HG03095 (cell line): ENCODE measurements around the gene GAS7.

Source experiments
- ATAC-seq: cut with Tn5 transposase; IDR thresholded peaks from one replicate; pipeline ENCODE4 v1.9.1; 2021; ENCODE audit warnings: moderate library complexity; ENCODE audit not compliant: unreplicated experiment

The GAS7 gene

DNA sequence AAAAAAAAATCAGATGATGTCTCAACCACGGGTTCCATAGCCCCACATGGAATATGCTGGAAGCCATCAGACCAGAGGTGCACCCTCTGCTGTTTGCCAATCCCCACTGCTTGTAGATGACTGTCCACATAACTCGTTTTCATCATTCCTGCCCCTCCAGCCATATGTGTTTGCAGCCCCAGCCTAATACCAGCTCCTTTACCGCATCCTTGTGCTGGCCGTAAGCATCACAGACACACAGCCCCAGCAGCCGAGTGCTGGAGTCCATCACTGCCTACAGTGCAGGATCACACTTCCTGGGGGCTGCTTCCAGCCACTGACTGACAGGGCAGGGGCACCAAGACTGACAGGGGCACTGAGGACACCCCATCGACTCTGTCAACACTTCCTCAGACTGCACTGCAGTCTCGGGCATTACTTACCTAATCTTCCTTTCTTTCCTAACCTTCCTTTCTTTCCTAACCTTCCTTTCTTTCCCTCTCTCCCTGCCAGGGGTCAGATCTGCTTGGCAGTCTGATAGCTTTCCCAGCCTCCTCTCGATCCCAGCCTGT is 298.3 kb downstream of the GAS7 start:
- no peak for ATAC-seq

DNA sequence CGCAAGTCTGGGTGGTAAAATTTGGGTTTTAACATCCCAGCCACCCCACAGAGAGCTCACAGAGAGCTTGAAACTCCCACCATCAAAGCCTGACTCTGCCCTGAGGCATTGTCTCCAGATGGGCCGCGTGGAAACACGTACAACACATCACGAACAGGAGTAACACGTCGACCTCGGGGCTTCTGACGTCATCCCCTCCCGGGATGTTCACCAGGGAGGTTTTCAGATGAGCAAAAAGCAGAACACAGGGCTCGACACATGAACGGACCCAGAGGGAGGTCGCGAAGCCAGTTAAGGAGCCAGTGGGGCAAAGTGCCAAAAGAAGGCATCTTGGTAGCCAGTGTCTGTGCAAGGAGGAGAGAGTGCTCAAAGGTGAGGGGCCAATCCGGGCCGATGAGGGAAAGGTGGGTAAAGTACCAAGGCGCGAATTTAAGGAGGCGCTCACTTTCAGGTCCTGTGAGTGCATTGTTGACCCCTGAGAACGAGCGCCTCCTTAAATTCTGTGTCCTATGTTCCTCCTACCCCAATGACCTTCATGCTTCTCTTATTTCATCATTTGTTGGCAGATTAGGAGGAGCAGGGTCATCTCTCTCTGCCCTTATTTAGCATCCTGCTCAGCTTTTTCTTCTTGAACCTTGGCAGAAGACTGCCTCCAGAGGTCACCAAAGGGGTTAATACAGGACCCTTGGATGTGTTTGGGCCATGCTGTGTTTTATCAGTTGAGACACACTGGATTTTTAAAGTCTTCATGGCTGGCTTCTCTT is 298.9 kb downstream of the GAS7 start:
- ATAC-seq, result no peak

DNA sequence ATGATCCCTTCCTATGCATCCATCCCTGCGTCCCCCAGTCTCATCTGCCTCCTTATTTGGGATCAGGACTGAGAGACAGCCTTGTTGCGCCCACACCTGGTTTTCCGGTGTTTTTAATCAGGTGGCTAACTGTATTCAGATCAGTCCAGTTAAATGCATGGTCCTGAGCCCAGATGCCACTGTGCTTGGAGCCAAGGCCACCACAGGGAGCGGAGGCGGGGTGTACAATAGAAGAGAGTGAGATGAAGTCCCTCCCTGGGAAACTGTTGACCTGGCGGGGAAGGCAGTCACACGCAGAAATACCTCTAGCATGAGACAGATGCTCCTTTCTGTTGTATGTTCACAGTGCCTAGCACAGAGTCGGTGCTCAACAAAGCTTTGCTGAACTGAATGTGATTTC is 299.6 kb downstream of the GAS7 start:
- ATAC-seq, result no peak

DNA sequence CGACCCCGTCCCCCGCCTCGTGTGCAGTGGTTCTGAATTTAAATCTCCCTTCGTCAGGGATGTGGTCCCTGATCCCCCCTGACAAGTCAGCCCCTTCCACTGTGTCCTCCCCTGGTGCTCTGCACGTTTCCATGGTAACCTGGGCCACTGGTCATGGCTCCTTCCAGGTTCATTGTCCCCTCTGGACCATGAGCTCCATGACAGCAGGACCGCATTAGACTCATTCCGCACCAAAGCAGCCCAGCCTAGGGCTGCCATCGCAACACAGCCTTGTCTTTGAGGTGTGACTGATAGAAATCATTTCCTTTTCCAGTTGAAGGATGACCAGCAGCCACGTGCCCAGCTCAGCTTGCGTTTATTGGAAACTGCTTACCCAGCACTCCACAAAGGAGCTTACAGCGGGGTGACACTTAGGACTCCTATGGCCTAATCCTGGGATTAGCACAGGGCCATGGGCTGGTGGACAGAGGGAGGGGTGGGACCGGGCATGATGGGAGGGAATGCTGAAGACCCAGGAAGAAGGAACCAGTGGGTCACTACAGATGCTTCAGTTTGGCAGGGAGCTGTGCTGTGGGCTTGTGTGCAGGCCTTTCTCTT is 300.9 kb downstream of the GAS7 start:
- ATAC-seq, result no peak

DNA sequence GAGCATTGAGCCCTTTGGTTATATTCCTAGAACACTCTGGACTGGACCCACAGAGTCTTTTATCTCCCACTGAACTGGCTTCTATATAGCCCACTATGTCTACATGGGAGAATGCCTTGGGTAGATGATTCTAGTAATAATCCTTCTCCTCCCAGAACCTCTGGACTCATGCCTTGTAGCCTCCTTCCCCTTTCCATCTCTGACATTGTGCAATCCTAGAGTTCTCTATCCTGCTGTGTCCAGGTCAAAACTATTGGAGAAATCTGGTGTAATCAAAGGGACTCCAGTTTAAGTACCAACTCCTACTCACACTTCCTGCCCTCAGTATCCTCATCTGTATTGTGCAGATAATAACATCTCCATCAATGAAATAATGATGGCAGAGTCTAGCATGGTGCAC is 302.5 kb downstream of the GAS7 start:
- ATAC-seq, result no peak

DNA sequence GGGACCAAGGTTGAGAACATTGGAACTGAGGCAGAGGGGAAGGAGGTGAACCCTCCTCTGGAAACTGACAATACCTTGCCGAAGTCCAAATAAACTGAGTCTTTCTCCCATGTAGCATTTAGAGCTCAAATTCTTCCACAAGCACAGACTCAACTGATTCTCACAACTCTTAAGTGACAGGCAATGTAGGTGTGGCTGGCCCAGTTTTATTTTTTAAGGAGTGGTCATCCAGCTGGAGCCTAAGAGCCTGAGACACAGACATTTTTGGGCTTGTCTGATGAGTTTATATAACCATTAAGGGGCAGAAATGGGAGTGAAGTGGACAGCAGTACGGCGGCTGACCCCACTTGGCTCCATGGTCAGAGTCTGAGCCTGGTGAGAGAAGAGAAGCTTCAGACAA is 304.2 kb downstream of the GAS7 start:
- ATAC-seq, result no peak

DNA sequence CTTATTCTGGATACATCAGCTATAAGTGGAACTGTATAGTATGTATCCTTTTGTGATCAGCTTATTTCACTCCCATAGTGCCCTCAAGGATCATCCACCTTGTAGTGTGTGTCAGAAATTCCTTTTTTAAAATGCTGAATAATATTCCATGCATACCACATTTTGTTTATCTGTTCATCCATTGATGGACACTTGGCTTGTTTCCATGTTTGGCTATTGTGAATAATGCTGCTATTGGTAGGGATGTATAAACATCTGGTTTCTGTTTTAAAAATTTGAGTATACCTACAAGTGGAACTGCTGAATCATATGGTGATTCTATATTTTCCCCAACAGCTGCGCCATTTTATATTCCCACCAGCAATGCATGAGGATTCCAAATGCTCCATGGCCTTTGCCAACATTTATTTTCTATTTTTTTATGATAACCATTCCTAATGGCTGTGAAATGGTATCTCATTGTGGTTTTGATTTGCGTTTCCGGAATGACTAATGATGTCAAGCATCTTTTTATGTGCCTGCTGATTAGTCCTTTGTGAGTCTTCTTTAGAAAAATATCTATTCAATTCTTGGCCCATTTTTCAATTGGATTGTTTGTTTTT is 304.9 kb downstream of the GAS7 start:
- ATAC-seq, result no peak

DNA sequence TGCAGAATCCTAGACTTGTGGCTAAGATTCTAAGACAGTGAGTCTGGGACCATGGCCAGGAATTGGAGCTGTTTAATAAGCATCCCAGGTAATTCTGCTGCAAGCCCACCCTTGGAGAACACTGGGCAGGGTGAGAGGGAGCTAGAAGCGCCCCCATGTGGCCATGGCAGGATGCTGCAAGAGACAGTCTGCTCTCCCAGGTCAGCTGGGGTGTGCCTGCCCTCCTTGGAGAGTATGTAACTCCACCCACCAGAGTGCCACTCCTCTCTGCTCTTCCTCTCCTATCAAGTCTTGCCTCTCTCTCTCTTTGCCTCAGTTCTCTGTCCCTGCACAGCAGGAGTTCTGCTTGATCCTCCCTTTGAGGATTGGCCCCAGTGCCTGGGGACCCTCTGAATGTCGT is 308.3 kb downstream of the GAS7 start:
- no peak for ATAC-seq

DNA sequence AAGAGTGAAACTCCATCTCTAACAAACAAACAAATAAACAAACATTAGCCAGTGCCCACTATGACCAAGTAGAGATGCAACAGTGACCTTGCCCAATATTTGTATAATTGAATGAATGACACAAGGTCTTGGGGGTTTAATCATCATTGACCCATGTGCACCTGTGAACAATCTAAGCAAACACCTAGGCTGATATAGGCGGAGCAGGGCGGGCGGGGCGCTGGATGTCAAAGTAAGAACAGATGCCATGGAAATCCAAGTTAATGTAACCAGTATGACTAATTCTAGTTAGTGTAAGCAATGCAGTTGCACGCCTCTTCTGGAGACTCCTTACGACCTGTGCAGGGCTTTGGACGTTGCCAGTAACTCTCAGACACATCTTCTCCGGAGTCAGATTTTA is 310.9 kb downstream of the GAS7 start:
- ATAC-seq, result no peak

DNA sequence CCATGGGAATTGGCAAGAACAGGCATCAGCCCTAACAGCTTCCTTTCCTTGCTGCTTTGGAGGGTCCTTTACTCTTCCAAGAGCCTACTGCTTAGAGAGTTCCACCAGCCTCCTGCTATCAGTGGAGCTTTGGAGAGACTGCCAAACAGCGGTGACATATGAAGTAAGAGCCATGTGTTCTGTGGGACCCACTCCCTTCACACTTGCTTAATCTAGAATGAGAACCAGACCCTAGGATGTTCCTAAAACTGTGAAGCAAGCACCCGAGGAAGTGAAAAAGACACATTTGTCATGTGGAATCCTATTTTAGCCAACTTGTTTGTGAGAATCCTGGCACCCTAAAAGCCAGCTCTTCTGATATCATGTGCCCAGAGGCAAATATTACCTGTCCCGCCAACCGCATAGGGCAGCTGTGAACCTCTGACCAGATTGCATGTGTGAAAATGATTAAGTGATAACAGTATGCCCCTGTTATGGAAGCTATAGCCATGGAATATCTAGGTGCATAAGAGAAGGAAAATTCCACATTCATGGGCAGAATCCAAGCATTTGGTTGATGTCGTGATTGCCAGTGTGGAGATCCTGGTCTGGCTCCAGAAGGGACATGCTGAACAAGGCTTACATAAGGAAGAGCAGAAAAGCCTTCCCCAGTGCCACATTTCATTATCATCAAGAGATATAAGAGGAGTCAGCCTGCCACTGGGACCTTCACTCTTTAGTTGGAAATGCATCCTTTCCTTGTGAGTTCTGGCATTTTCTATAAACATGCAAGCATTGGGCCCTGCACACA is 312.1 kb downstream of the GAS7 start:
- no peak for ATAC-seq

DNA sequence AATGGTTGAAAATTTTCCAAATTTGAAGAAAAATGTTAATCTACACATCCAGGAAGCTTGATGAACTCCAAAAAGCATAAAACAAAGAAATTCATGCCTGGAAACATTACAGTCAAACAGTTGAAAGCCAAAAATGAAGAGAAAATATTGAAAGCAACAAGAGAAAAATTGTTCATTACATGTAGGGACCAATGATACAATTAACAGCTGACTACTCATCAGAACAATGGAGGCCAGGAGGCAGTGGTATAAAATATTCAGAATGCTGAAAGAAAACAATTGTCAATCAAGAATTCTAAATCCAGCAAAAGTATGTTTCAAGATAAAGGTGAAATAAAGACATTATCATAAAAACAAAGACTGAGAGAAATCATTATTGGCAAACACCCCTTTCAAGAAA is 315.0 kb downstream of the GAS7 start:
- no peak for ATAC-seq

DNA sequence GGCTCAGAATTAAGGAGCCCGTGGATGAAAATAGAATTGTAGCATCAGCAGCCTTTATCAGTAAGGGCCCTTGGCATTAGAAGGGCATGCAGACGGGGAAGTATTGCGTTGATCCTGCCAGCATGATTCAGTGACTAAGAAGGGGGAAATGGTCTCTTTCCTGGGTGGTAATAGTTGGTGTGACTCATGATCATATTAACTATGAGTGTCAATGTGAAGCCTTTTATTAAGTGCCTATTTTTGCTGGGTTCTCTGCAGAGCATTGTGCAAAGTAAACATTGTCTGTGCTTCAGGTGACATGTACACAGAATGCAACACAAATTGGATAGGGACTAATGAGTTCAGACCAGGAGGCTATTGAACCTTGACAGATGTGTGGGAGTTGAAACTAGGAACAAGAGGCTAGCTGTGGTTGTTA is 317.8 kb downstream of the GAS7 start:
- no peak for ATAC-seq

DNA sequence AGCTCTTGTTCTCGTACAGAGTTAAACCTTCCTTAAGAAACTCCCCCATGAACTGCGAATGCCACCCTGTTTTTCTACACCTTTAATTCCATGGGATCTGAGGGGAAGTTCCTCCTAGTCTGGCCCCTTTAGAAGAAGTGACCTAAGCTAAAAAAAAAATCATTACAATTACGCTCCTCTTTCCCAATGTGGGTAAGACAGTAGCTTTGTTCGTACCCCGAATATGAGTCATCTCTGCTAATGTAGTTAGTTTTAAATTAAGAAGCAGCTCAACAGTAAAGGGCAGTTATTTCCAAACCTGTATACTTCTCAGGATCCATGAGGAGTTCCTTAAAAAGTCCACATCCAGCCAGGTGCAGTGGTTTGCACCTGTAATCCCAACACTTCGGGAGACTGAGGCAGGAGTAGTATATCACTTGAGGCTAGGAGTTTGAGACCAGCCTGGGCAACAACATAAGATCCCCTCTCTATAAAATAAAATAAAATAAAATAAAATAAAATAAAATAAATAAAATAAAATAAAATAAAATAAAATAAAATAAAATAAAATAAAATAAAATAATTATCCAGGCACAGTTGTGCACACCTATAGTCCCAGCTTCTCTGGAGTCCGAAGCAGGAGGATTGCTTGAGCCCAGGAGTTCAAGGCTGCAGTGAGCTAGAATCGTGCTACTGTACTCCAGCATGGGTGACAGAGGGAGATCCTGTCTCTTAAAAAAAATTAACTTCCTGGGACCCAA is 319.4 kb downstream of the GAS7 start:
- ATAC-seq, result no peak

DNA sequence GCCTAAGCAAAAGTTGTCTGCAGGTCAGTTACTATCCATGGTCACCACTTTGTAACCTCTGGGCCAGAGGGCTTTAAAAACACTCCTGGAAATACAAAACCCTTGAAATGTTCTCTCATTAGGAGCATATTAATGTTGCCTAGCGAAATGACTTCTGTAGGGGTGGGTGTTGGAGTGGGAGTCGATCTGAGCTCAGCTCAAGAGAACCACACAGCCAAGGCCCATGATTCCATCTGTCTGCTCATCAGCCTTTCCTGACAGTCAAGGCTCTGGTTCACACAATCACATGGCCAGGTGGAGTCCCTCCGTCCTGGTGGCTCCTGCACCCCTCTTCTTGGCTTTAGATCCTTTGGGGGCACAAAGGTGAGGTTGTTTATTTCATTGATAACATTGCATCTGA is 320.1 kb downstream of the GAS7 start:
- ATAC-seq, result no peak

DNA sequence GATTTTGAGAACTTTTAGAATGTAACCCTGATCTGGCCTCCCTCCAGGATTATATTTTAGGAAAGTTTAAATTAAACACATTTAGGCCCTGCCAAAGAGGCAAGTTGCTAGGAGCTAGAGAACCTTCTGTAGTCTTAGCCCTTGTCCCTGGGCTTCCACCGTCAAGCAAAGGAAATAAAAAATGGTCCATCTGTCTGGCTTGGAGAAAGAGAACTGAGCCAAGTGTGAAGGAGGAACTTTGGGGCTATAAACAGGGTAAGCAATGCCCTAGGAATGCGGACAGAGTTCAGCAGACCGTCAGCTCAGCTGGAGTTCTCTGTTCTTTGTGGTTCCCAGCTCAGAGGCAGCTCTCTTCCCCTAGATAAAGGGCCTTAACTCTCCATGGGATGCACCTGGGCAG is 323.0 kb downstream of the GAS7 start:
- no peak for ATAC-seq

DNA sequence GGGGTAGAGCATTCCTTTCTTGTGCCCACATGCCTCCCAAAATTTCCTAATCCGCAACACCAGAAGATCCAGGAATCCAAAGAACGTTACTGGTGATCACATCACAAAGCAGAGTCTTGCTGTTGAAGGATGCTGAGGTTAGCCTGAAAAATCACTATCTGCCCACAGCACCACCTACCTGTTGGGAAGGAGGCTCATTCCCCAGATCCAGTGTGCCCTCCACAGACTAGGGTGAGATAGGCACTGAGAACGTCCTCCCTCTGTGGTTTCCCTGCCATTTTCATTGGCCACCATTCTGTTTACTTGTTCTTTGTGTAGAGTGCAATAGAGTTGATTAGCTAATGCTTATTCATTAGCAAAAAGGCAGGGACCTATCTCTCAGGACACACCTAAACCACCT is 323.7 kb downstream of the GAS7 start:
- ATAC-seq, result no peak

DNA sequence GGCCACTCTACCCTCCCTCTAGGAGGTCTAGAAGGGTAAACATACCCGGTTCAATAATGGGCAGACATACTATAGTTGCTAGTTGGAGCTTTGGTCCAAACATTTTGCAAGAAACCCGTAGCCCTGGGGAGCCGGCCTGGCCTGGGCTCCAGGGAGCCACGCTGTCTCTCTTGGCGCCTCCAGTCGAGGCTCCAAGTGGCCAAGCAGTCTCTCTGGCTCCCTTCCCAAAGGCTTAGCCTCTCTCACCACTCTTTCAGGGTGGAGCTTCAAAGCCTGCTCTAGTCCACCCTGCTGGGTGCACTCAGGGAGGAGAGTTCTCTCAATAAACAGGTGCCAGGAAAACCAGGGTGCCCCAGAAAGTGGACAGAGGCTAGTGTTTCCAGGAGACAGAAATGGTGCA is 325.6 kb downstream of the GAS7 start:
- ATAC-seq, result no peak

DNA sequence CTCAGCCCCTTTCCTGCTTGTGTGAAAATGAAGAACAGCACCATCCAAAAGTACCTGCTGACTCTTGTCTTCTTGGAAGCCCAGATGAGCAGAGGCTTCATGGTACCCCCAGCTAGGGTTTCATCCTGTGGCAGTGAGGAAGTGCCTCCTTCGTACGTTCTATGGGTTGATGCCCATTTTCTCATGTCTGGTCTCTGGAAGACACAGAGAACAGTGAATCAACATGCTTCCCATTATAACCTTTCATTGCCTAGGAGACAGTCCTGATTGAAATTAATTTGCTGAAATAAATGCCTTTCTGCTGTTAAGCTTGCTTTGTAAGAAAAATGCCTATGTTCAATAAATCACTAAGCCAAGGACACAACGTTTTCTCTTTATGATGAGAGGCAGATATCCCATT is 329.9 kb downstream of the GAS7 start:
- ATAC-seq, result no peak

DNA sequence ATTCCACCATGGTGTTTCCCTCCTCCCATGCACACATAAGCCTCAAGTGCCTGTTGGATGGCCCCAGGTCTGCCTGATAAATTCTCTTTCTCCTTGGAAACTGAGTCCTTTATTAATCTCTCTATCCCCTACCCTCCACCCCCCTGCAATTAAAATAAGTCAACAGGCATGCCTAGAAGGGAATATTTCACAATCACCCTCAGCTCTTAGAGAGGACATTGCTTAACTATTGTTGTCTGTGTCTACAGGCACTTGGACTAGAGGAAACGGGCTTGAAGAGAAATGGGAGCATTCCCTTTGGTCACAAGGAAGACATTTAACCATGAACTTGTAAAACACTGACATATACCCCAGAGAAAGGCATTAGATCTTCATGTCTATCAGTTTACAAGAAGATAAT is 332.8 kb downstream of the GAS7 start:
- no peak for ATAC-seq

DNA sequence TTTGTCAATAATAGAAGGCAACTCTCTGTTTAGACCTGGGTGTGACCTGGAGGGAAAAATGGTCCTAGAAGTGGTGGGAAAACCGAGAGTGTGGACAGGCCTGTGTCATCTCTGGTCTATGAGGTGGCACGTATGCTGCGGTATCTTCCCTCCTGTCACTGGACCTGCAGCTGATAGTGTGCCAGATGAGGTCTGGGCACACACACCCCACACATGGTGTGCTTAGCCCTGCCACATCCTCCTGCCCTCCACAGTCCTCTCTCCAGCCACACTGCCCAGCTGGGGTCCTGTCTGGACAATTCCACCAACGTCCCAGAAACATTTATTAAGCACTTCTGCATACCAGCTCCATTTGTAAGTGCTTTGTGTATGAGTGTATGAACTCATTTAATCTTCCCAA is 335.5 kb downstream of the GAS7 start:
- no peak for ATAC-seq

DNA sequence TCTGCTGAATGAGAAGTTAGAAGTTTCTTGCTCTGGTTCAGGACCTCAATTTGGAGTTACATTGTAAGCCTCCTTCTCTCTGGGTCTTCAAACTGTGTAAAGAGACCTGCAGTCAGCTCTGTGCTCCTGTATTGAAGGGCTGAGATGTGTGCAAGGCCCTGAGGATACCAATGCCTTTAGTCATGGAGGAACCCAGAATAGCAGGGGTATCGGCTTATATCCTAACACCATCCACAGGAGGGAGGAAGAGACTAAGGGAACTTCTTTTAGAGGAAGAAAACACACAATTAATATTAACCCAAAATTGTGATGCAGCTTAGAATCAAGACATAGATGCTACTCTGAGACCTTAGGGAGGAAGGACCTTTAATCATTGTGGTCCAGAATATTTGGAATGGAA is 336.2 kb downstream of the GAS7 start:
- no peak for ATAC-seq
